Nephron (organoid): ENCODE data around the gene SRGAP3.

ENCODE experiments used
- H3K27ac Mint-ChIP-seq, 3 experiments: 2 replicates each; pipeline ENCODE4 v1.8.0; 2020; ENCODE audit warnings: mixed read lengths in 3 of 3, mild to moderate bottlenecking in 2 of 3, moderate library complexity in 1 of 3
- H3K27me3 Mint-ChIP-seq: 2 replicates; pipeline ENCODE4 v1.8.0; 2021; ENCODE audit warnings: low read depth, mild to moderate bottlenecking, moderate library complexity, mixed read lengths
- H3K36me3 Mint-ChIP-seq: 2 replicates; pipeline ENCODE4 v1.8.0; 2020; ENCODE audit warnings: low read depth, mixed read lengths
- H3K4me1 Mint-ChIP-seq: 2 replicates; pipeline ENCODE4 v1.8.0; 2020; ENCODE audit warnings: mixed read lengths
- H3K4me3 Mint-ChIP-seq, 3 experiments: 2 replicates each; pipeline ENCODE4 v1.8.0; 2020; ENCODE audit warnings: mild to moderate bottlenecking in 3 of 3, mixed read lengths in 3 of 3, moderate library complexity in 2 of 3
- H3K9me3 Mint-ChIP-seq: 2 replicates; pipeline ENCODE4 v1.8.0; 2020; ENCODE audit warnings: mixed read lengths
- CTCF ChIP-seq, 3 experiments: fragments of 200-600 bp; sonication (generic); IDR thresholded peaks; one replicate each; pipeline ENCODE4 v1.5.0; 2021; ENCODE audit warnings: antibody characterized with exemption in 3 of 3; ENCODE audit not compliant: unreplicated experiment in 3 of 3

Gene SRGAP3

DNA sequence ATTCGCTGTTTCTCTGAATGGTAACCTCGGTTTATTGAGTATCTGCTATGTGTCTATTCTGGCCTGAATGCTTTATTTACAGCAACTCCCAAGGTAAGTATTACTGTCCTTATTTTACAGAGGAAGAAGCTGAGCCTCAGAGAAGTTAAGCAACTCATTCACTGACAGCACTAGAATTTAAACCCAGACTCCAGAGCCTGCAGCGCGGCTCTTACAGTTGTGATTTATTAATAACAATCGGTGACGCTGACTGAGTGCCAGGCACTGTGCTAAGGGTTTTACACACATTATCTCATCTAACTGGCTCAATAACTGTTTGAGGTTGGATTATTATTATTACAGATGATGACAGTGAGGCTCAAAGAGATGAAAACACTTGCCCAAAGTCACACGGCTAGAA is 19.6 kb downstream of the SRGAP3 start:
- no peak overlapping the region for H3K4me3 Mint-ChIP-seq
- no peak for TF ChIP-seq CTCF (IDR thresholded peaks at IDR 0.05; ENCODE audit: unreplicated experiment in 3 of 3)
- H3K27me3 Mint-ChIP-seq: no peaks in the 10 kb centered on the region
- peaks cover 85% of the 10 kb centered on the region for H3K4me1 Mint-ChIP-seq
- peak overlapping the region in 2 of 3 experiments; percentile 3 to 70 for H3K27ac Mint-ChIP-seq
- no peaks in the 10 kb centered on the region for H3K36me3 Mint-ChIP-seq
- H3K9me3 Mint-ChIP-seq: no peaks in the 10 kb centered on the region

DNA sequence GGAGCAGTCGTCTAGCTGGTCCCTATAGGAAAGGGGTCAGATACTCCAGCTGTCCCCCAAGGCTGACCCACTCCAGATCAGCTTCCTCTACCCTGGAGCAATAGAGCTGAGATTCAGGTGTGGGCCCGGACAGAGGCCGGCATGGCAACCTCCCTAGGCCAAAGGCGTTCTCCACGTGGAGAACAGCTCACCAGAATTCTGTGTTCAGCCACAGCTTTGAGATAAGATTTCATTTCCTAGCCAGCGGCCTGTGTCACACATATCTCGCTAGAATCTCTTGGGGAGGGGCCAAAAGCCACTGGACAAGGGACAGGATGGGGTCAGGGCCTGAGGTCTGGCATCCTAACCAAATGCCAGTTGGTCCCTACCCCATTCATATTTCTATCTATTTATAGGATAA is 20.1 kb downstream of the SRGAP3 start:
- Mint-ChIP-seq H3K9me3 (no peaks in the 10 kb centered on the region), H3K36me3 (no peaks in the 10 kb centered on the region), H3K4me3 (no peak overlapping the region), H3K27me3 (no peaks in the 10 kb centered on the region), H3K27ac (peak overlapping the region in 2 of 3 experiments; percentile 3 to 70), H3K4me1 (peaks cover 85% of the 10 kb centered on the region)
- TF ChIP-seq CTCF (IDR thresholded peaks at IDR 0.05; ENCODE audit: unreplicated experiment in 3 of 3): no peak

DNA sequence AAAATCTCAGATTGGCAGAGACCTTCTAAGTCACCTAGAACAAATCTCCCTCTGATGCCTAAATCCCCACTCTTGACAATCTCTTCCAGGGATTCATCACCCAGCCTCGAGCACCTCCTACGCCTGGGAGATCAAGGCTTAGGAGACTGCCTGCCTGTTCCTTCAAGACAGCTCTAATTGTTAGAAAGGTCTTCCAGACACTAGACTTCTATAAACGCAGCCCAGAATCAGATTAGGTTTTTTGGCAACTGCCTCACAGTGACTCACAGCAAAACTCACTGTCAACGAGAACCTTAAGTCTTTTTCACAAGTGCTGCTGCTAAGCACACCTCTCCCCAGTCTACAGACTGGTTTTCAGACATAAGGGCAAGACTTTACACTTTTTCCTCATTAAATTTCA is 23.1 kb downstream of the SRGAP3 start:
- no peaks in the 10 kb centered on the region for H3K9me3 Mint-ChIP-seq
- peaks cover 76% of the 10 kb centered on the region for H3K4me1 Mint-ChIP-seq
- TF ChIP-seq CTCF (IDR thresholded peaks at IDR 0.05; ENCODE audit: unreplicated experiment in 3 of 3): no peak
- H3K27ac Mint-ChIP-seq: peak overlapping the region; percentile 58 to 93 (median 89)
- H3K27me3 Mint-ChIP-seq: no peaks in the 10 kb centered on the region
- H3K4me3 Mint-ChIP-seq: peak overlapping the region in 1 of 3 experiments; percentile 50
- no peaks in the 10 kb centered on the region for H3K36me3 Mint-ChIP-seq

DNA sequence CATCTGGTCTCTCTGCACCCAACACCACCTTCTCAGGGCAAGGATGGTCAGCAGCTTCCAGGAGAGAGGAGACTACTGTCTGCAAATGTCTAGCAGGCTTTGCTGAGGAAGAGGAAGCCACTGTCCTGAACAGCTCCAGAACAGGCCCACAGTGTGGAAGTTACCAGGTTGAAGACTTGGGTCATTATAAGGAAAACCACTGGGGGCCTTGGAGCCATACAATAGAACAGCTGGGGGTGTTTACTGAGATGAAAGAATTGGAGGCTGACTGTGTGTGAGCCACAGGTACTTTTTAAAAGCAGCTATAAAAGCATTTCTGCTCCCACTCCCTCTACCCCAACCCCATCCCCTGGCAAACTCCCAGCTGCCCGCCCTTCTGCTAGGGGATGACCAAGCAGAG is 24.2 kb downstream of the SRGAP3 start:
- no peak overlapping the region for H3K27ac Mint-ChIP-seq
- H3K4me3 Mint-ChIP-seq: no peak overlapping the region
- TF ChIP-seq CTCF (IDR thresholded peaks at IDR 0.05; ENCODE audit: unreplicated experiment in 3 of 3): no peak
- H3K4me1 Mint-ChIP-seq: peaks cover 65% of the 10 kb centered on the region
- no peaks in the 10 kb centered on the region for H3K27me3 Mint-ChIP-seq
- no peaks in the 10 kb centered on the region for H3K36me3 Mint-ChIP-seq
- no peaks in the 10 kb centered on the region for H3K9me3 Mint-ChIP-seq

DNA sequence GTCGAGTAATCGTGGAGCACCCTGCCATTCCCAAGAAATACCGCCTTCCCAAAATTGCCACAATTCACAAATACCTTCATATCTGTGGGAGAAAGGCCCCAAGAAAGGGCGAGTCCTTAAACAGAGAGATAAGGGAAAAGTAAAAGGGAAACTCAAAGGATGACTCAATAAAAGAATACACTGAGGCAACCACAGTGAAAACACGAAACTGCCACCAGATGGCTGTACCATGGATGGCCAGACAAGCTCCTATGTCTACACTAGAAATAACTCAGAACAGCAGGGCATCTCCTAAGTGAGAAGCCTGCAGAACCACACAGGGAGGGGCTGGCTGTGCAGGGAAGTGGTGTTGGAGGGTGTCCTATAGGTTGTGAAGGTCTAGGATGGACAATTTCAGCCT is 25.0 kb downstream of the SRGAP3 start:
- Mint-ChIP-seq H3K27ac (peak overlapping the region in 1 of 3 experiments; percentile 30), H3K27me3 (no peaks in the 10 kb centered on the region), H3K9me3 (no peaks in the 10 kb centered on the region), H3K36me3 (peaks cover 4% of the 10 kb centered on the region), H3K4me3 (no peak overlapping the region), H3K4me1 (peaks cover 58% of the 10 kb centered on the region)
- no peak for TF ChIP-seq CTCF (IDR thresholded peaks at IDR 0.05; ENCODE audit: unreplicated experiment in 3 of 3)

GRCh38 chr3:9223672-9224071 is 25.8 kb downstream of the SRGAP3 start:
- H3K4me3 Mint-ChIP-seq: no peak overlapping the region
- H3K4me1 Mint-ChIP-seq: peaks cover 54% of the 10 kb centered on the region
- H3K27ac Mint-ChIP-seq: peak overlapping the region in 2 of 3 experiments; percentile 20 to 30
- no peak for TF ChIP-seq CTCF (IDR thresholded peaks at IDR 0.05; ENCODE audit: unreplicated experiment in 3 of 3)
- no peaks in the 10 kb centered on the region for H3K27me3 Mint-ChIP-seq
- H3K9me3 Mint-ChIP-seq: no peaks in the 10 kb centered on the region
- peaks cover 4% of the 10 kb centered on the region for H3K36me3 Mint-ChIP-seq
